AG09319 (cell line): Measurements from ENCODE around the gene SOX9.

Experiments
- DNase-seq: peaks from one replicate; pipeline ENCODE4 v3.0.0-alpha.2; 2010; ENCODE audit warnings: low read depth; ENCODE audit errors: extremely low read depth
- TF ChIP-seq, protein P1 (sequence below): IDR thresholded peaks from 2 replicates; pipeline ENCODE4 v1.5.1; 2011; ENCODE audit warnings: low read depth, mild to moderate bottlenecking, inconsistent platforms, low read length, moderate library complexity

Gene SOX9

DNA sequence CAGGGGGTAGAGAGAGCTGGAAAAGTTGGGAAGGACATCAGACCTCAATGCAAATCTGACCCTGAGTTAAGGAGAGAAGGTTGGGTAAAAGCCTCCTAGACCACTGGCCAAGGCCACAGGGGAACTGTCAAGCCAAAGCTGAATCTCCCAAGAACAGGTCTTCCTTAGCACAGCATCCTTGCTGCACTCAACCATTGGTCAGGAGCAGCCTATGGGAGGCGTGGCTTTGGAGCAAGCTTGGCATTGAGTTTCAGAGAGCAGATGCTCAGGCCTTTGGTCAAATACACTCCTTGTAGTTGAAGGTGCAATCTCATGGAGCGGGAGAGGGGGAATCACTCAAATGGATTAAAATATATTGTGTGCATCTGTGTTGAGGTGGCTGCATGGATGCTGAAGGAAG, 21.8 kb downstream of the SOX9 start:
- DNase-seq: no peak
- TF ChIP-seq, protein P1, sequence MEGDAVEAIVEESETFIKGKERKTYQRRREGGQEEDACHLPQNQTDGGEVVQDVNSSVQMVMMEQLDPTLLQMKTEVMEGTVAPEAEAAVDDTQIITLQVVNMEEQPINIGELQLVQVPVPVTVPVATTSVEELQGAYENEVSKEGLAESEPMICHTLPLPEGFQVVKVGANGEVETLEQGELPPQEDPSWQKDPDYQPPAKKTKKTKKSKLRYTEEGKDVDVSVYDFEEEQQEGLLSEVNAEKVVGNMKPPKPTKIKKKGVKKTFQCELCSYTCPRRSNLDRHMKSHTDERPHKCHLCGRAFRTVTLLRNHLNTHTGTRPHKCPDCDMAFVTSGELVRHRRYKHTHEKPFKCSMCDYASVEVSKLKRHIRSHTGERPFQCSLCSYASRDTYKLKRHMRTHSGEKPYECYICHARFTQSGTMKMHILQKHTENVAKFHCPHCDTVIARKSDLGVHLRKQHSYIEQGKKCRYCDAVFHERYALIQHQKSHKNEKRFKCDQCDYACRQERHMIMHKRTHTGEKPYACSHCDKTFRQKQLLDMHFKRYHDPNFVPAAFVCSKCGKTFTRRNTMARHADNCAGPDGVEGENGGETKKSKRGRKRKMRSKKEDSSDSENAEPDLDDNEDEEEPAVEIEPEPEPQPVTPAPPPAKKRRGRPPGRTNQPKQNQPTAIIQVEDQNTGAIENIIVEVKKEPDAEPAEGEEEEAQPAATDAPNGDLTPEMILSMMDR: no peak

DNA sequence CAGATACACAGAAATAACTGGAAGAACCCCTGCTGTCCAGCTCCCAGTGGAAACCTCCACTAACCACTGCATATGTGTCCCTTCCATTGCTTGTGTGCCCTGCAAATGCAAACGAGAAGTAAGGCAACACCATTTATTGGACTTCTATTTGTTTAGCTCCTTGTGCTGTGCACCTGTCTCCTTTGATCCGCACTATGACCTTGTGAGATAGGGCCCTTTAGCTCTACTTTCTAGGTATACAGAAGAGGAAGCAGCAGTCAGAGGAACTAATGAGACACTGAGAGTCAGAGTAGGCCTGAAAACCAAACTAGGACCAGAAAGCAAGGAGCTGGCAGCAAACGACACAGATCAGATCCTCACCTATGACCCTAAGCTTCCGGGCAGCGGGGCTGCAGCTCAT, 22.4 kb downstream of the SOX9 start:
- TF ChIP-seq, protein P1: no peak

GRCh38 chr17:72144101-72144500, 23.3 kb downstream of the SOX9 start:
- DNase-seq: no peak

More for the DNA sequence above, 22.4 kb downstream of the SOX9 start:
- DNase-seq: no peak

DNA sequence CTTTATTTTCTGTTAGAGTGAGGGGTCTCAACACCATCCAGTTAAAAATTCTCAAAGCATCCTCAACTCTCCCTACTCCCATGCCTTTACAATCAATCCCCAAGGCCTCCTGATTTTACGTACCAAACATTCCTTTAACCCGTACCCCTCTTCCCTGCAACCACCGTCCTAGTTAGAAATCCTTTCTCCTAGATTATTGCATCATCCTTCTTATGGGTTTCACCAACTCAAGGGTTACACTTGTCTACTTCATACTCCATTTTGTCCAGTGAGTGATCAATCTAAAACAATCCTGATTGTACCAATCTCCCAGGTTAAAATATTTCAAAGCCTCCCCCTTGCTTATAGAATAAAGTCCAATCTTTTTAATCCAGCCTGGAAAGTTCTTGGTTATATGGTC, 24.7 kb downstream of the SOX9 start:
- no peak for DNase-seq
- TF ChIP-seq, protein P1: no peak

More at GRCh38 chr17:72144101-72144500, 23.3 kb downstream of the SOX9 start:
- TF ChIP-seq, protein P1: no peak

DNA sequence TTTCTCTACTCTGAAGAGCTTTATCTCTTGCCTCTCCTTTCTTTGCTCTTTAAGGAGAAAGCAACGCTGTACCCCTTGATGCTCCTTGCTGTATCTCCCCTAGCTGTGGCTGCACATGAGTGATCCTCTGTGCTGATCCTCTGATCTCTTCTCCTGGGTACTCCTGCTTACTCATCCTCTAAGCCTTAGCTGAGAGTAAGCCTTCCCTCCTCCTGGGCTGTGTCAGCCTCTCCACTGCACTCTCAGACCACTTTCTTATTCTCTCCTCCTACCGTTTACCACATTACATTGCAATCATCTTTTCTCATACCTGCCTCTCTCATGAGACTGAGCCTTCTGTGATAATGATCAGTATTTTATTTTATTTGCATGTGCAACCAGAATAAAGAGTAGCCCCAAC, 25.1 kb downstream of the SOX9 start:
- DNase-seq: no peak
- TF ChIP-seq, protein P1: no peak

- TF ChIP-seq, protein P1: no peak
- DNase-seq: no peak
These were observed 25.6 kb downstream of the SOX9 start for GRCh38 chr17:72146371-72146770.

DNA sequence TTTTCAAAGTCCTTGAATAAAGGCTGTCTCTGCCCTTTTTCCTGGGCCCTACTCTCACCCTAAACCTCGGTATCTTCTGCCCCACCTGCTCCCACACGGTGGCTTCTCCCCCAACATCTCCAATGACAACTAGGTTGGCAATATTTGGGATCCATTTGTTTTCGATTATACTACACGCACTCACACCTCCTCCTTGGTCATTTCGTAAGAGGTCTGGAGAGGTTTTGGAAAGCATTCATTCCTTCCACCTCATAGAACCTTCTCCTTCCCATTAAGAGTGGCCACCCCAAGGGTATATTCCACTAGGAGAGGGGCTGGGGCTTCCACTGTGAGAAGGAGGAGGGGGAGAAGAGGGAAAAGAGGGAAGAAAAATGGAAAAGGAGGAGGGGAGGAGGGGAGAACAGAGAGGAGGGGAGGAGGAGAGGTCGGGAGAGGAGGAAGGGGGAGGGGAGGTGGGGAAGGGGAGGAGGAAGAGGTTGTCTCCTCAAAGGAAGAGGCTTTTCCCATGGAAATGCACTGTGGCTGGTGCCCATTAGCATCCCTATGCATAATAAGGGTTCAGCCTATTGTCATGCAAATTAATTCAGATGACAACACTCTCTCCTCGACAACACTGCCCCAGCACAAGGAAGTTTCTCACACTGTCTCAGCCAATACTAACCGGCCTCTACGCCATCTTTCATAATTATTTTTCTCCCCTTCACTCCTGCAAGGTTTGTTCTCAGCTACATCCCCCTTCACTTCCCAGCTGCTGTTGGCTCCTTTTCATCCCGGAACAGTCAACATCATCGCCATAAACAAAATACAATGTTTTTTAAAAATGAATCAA, 30.0 kb downstream of the SOX9 start:
- DNase-seq: no peak
- TF ChIP-seq, protein P1: no peak
